Measurements from ENCODE around the gene JAKMIP1.

GRCh38 chr4:6090931-6091330, 109.4 kb downstream of the JAKMIP1 start:
- TF ChIP-seq CTCF (IDR thresholded peaks at IDR 0.05) (no peak), POLR2A (IDR thresholded peaks at IDR 0.05) (no peak), POLR2AphosphoS5 (IDR thresholded peaks at IDR 0.05) (no peak), EP300 (IDR thresholded peaks at IDR 0.05) (no peak)
